Activated CD4-positive, alpha-beta T cell treated with anti-CD3 and anti-CD28 coated beads, Interleukin-2, amount 10 ng/mL, durations not matched to agents 24 days and 14 days (primary cell): Measurements from ENCODE around the gene ARHGEF26. TPM values are rescaled to one million over a fixed set of nuclear protein-coding genes. Genes with fewer than 3 reads are reported as not detected.

Experiments
- DNase-seq: peaks from one replicate; pipeline ENCODE4 v3.0.0; 2022
- H3K27ac Mint-ChIP-seq: one replicate; pipeline ENCODE4 v1.8.0; 2022; ENCODE audit warnings: mild to moderate bottlenecking, mixed read lengths
- H3K27me3 Mint-ChIP-seq: one replicate; pipeline ENCODE4 v1.8.0; 2022; ENCODE audit warnings: mixed read lengths
- H3K36me3 Mint-ChIP-seq: one replicate; pipeline ENCODE4 v1.8.0; 2022; ENCODE audit warnings: low read depth, mild to moderate bottlenecking, mixed read lengths
- H3K4me1 Mint-ChIP-seq: one replicate; pipeline ENCODE4 v1.8.0; 2021; ENCODE audit warnings: mixed read lengths
- H3K4me3 Mint-ChIP-seq: one replicate; pipeline ENCODE4 v1.8.0; 2022; ENCODE audit warnings: mild to moderate bottlenecking, moderate library complexity, mixed read lengths
- H3K9me3 Mint-ChIP-seq: one replicate; pipeline ENCODE4 v1.8.0; 2021; ENCODE audit warnings: mixed read lengths
- intact Hi-C: fragments of 100-400 bp; cut with micrococcal nuclease; formaldehyde crosslinking; loops from one replicate; pipeline ENCODE4 v1.15.1; 2023
- total RNA-seq: library from RNA; stranded (reverse); gene quantifications from 2 replicates; pipeline ENCODE4 v1.2.3, GENCODE V29; 2022

Gene ARHGEF26
- total RNA-seq, 1 donor from 2014 or later: 0.12 TPM

GRCh38 chr3:154100556-154100955 lies 20.6 kb upstream of the ARHGEF26 start:
- no peaks in the 10 kb centered on the region for H3K27me3 Mint-ChIP-seq
- no peaks in the 10 kb centered on the region for H3K36me3 Mint-ChIP-seq
- intact Hi-C loops: no loop called here
- no peaks in the 10 kb centered on the region for H3K9me3 Mint-ChIP-seq
- no peak overlapping the region for H3K4me3 Mint-ChIP-seq
- no peak for DNase-seq
- H3K27ac Mint-ChIP-seq: no peak overlapping the region
- H3K4me1 Mint-ChIP-seq: no peaks in the 10 kb centered on the region

- Mint-ChIP-seq H3K4me3 (no peak overlapping the region), H3K27ac (no peak overlapping the region), H3K9me3 (no peaks in the 10 kb centered on the region), H3K36me3 (no peaks in the 10 kb centered on the region), H3K4me1 (no peaks in the 10 kb centered on the region), H3K27me3 (no peaks in the 10 kb centered on the region)
- intact Hi-C loops: no loop called here
- DNase-seq: no peak
Observed at GRCh38 chr3:154101250-154101649, 19.9 kb upstream of the ARHGEF26 start.

GRCh38 chr3:154102225-154102624 lies 19.0 kb upstream of the ARHGEF26 start:
- no peaks in the 10 kb centered on the region for H3K4me1 Mint-ChIP-seq
- intact Hi-C loops: no loop called here
- H3K9me3 Mint-ChIP-seq: no peaks in the 10 kb centered on the region
- no peaks in the 10 kb centered on the region for H3K27me3 Mint-ChIP-seq
- no peak overlapping the region for H3K27ac Mint-ChIP-seq
- no peak overlapping the region for H3K4me3 Mint-ChIP-seq
- DNase-seq: no peak
- no peaks in the 10 kb centered on the region for H3K36me3 Mint-ChIP-seq

DNA sequence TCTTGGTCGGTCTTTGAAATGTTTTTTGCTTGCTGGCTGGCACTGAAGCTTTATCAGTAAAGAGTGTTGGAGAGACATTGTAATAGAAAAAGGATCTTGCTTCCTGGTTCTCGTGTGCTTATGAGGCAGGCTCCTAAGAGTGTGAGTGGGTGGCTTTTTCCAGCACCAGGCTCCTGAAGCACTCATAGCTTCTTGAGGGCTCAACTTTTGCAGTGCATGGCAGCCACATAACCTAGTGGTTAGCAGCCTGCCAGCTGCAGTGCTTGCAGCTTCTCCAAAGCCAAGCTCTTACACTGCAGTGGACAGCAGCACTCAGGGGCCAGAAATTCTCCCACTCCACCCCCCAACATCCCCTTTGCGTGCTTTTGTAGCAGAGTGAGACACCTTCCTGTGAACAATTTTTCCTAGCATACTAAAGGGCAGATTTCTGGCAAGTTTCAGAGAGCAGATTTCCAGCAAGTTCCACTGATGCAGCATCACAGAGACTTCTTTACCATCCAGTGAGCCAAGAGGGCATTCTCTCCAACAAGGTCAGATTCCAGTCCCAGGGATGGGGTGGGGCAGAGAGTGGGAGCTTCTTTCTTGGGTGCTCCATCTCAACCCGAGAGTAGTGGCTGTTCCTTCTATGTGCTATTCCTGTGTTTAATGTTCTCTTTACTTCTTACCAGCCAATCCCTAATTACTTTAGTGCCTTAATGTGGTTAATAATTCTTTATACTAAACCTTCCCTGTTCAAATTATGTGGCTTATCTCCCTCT lies 15.8 kb upstream of the ARHGEF26 start:
- DNase-seq: no peak
- intact Hi-C loops: no loop called here
- Mint-ChIP-seq H3K27ac (no peak overlapping the region), H3K4me1 (no peaks in the 10 kb centered on the region), H3K36me3 (no peaks in the 10 kb centered on the region), H3K4me3 (no peak overlapping the region), H3K27me3 (no peaks in the 10 kb centered on the region), H3K9me3 (no peaks in the 10 kb centered on the region)

DNA sequence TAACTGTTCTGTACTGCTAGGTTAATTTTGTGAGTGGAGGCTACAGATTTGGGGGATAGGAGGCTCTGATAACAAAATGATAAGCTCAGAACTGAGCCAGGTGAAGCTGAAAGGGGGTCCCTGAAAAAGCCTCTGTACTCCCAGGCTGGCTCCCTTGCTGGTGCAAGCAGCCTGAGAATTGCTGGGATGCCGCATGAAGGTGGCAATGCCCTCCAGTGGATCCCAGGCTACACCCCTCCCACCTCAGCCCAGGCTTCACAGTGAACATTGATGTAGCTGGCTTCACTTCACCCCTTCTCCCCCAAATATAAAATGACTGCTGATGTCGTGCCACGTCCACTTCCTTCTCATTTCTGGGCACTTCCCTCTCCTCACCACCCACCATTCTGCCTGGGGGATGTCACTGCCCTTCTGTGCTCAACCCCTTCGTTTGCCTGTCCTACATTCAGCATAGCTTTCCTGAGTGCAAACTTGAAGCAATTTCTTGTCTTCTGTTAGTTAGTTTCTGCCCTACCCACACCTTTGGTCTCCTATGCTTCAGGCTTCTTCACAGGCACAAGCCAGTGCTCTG lies 9.7 kb upstream of the ARHGEF26 start:
- Mint-ChIP-seq H3K4me3 (no peak overlapping the region), H3K27ac (no peak overlapping the region)
- intact Hi-C loops: no loop called here

DNA sequence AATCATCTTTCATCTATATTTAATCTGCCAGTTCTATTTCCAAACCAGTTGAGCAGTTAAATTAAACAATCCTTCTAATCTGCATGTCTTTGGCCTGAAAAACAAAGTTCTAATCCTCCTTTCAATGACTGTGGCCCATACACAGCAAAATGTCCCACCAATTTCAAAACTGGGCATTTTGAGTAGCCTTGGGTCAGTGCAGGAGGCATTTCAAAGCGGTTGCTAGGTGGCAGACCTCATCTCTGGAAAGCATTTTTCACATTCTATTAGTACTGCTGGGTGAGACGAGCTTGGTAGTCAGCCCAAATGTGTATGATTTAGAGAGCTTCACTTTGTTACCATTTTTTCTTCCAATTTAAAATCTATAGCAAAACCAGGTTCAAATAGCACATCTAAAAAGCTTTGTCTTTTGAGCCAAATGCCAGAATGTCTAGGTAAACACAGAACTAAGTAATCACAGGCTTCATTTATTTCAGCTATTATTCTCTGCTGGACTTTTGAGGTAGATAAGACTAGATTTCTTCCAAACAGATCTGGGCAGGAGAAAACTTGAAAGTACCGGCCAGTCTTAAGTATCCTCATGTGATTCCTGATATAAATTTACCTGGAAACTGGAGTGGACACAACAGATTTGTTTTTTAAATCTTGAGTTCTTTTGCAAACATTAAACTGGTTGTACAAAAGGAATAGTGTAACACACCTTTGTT lies 8.9 kb upstream of the ARHGEF26 start:
- Mint-ChIP-seq H3K27me3 (peaks cover 4% of the 10 kb centered on the region), H3K27ac (no peak overlapping the region), H3K9me3 (no peaks in the 10 kb centered on the region), H3K4me3 (no peak overlapping the region), H3K4me1 (no peaks in the 10 kb centered on the region), H3K36me3 (no peaks in the 10 kb centered on the region)
- no peak for DNase-seq
- intact Hi-C loops: no loop called here

More for the DNA sequence above, 9.7 kb upstream of the ARHGEF26 start:
- Mint-ChIP-seq H3K36me3 (no peaks in the 10 kb centered on the region), H3K4me1 (no peaks in the 10 kb centered on the region), H3K27me3 (no peaks in the 10 kb centered on the region), H3K9me3 (no peaks in the 10 kb centered on the region)
- DNase-seq: no peak

GRCh38 chr3:154113609-154114008 lies 7.6 kb upstream of the ARHGEF26 start:
- Mint-ChIP-seq H3K27ac (no peak overlapping the region), H3K36me3 (no peaks in the 10 kb centered on the region), H3K27me3 (peaks cover 10% of the 10 kb centered on the region), H3K4me1 (no peaks in the 10 kb centered on the region), H3K9me3 (no peaks in the 10 kb centered on the region), H3K4me3 (no peak overlapping the region)
- DNase-seq: no peak
- intact Hi-C loops: no loop called here

DNA sequence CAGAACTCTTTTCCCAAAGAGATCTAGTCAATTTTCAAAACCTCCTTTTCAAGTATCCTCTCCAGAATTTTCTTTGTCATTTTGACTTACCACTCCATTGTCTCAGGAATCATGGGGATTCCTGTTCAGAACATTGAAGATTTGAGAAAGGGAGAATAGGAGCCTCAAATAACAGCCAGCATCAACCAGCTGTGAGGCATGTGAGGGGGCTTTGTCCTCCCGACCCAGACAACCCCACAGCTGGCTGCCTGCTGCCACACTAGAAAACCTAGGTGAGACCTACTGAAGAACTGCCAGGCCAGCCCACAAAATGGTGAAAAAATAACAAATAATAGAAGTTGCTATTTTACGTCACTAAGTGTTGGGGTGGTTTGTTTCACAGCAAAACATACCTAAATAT lies 5.9 kb upstream of the ARHGEF26 start:
- Mint-ChIP-seq H3K36me3 (no peaks in the 10 kb centered on the region), H3K4me1 (no peaks in the 10 kb centered on the region)
- intact Hi-C loops: no loop called here

DNA sequence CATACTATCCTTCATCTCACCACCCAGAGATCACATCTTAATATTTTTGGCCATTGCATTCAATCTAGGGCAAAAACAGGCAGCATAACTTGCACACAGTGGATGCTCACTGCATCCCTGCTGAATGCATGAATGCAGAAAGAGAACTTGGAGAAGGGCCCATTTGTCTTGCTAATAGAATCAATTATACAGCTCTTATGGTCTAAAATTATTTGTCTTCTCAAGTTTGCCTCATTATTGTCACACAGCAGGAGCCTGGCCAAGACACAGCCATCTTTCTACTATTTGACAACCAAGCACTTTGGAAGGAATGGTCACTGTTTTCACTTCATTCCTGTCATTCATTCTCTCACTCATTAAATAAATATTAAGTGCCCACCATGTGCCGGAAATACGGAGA lies 1.2 kb upstream of the ARHGEF26 start:
- no peaks in the 10 kb centered on the region for H3K9me3 Mint-ChIP-seq
- H3K4me3 Mint-ChIP-seq: no peak overlapping the region
- no peaks in the 10 kb centered on the region for H3K36me3 Mint-ChIP-seq
- no peak for DNase-seq
- H3K27ac Mint-ChIP-seq: no peak overlapping the region
- peaks cover 61% of the 10 kb centered on the region for H3K27me3 Mint-ChIP-seq
- H3K4me1 Mint-ChIP-seq: peaks cover 15% of the 10 kb centered on the region
- intact Hi-C loops: loop anchor here (5.0 kb wide), 1 partner anchor 117 kb away; no protein-coding TSS in a partner anchor

More for the DNA sequence above, 5.9 kb upstream of the ARHGEF26 start:
- DNase-seq: no peak
- Mint-ChIP-seq H3K27ac (no peak overlapping the region), H3K9me3 (no peaks in the 10 kb centered on the region), H3K4me3 (no peak overlapping the region), H3K27me3 (peaks cover 23% of the 10 kb centered on the region)

DNA sequence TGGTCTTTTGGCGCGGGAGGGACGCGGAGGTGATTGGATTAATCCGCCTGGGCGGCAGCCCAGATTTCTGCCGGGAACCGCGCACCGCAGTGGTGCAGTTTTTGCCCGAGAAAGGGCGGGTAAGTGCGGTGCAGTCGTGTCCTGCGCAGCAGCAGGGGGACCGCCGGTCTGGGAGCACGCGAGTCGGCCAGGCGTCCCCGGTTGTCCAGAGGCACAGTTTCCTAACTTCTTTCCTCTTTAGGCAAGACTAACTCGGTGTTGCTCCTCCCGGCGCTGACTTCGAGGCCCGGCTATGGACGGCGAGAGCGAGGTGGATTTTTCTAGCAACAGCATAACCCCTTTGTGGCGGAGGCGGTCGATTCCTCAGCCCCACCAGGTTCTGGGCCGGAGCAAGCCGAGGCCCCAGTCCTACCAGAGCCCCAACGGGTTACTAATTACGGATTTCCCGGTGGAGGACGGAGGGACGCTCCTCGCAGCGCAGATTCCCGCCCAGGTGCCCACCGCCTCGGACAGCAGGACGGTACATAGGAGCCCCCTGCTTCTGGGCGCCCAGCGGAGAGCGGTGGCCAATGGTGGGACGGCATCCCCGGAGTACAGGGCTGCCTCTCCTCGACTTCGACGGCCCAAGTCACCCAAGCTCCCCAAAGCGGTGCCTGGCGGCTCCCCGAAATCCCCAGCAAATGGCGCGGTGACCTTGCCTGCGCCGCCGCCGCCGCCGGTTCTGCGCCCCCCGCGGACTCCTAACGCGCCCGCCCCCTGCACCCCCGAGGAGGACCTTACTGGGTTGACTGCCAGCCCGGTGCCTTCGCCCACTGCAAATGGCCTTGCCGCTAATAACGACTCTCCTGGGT lies 736 bp downstream of the ARHGEF26 start:
- Mint-ChIP-seq H3K27me3 (peaks cover 73% of the 10 kb centered on the region), H3K9me3 (no peaks in the 10 kb centered on the region), H3K36me3 (no peaks in the 10 kb centered on the region), H3K4me1 (peaks cover 15% of the 10 kb centered on the region), H3K27ac (no peak overlapping the region), H3K4me3 (peak overlapping the region; percentile 81)
- peak; percentile 73 for DNase-seq
- intact Hi-C loops: loop anchor here (5.0 kb wide), 1 partner anchor 115 kb away; no protein-coding TSS in a partner anchor

- Mint-ChIP-seq H3K27me3 (peaks cover 70% of the 10 kb centered on the region), H3K4me3 (peak overlapping the region; percentile 42), H3K27ac (no peak overlapping the region), H3K9me3 (no peaks in the 10 kb centered on the region), H3K36me3 (no peaks in the 10 kb centered on the region), H3K4me1 (peaks cover 15% of the 10 kb centered on the region)
- no peak for DNase-seq
- intact Hi-C loops: loop anchor here (5.0 kb wide), 1 partner anchor 115 kb away; no protein-coding TSS in a partner anchor
Observed at GRCh38 chr3:154122552-154122911, 1.3 kb downstream of the ARHGEF26 start.

DNA sequence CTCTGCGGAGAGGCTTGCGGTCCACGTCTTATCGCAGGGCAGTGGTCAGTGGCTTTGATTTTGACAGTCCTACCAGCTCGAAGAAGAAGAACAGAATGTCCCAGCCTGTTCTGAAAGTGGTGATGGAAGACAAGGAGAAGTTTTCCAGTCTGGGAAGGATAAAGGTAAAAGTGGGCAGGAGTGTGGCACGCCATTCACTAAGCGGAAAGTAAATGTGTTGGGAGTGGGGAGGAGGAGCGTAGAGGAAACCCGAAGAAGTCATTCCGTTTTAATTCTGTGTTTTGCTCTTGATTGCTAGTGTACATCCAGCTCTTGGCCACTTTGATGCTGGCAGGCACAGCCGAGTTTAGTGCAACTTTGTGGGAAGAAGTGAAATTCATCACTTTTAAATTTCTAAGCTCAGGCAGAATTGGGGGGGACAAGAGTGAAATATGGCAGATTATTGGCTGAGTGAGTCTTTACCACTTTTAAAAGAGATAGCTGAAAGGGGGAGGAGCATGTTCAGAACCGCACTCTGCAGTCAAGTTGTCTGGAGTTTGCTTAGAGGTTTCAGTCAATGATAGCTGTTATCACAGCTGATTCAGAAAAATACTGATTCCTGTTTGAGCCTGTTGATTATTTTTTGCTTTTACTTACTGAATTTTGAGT lies 1.8 kb downstream of the ARHGEF26 start:
- Mint-ChIP-seq H3K27me3 (peaks cover 67% of the 10 kb centered on the region), H3K36me3 (no peaks in the 10 kb centered on the region), H3K4me1 (peaks cover 15% of the 10 kb centered on the region), H3K9me3 (no peaks in the 10 kb centered on the region), H3K27ac (no peak overlapping the region), H3K4me3 (peak overlapping the region; percentile 42)
- intact Hi-C loops: loop anchor here (5.0 kb wide), 1 partner anchor 114 kb away; no protein-coding TSS in a partner anchor
- no peak for DNase-seq

DNA sequence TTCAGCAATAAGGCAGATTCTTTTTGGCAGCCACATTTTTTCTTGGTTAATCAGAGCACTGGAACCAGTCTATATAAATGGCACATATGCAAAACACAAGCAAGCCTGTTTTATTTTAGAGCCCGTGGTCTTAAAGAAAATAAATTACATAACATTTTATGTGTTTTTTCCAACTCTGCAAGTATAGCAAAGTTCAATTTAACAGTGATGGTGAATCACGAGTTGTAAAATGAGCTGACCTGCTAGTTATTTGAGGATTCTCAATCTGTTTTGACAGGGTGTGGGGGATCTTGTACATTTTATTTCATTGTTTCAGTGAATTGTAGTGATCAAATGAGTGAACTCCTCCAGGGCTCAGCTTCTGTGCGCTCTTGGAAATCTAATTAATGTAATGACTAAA lies 2.7 kb downstream of the ARHGEF26 start:
- intact Hi-C loops: loop anchor here (5.0 kb wide), 1 partner anchor 113 kb away; no protein-coding TSS in a partner anchor
- Mint-ChIP-seq H3K27ac (no peak overlapping the region), H3K36me3 (no peaks in the 10 kb centered on the region), H3K27me3 (peaks cover 65% of the 10 kb centered on the region), H3K4me1 (peaks cover 15% of the 10 kb centered on the region), H3K4me3 (no peak overlapping the region), H3K9me3 (no peaks in the 10 kb centered on the region)
- no peak for DNase-seq
